Measurements from ENCODE around the gene FHIP1A. TPM values are rescaled to one million over a fixed set of nuclear protein-coding genes. Genes with fewer than 3 reads are reported as not detected.

The FHIP1A gene
- total and polyA plus RNA-seq, 2 of the 8 experiments (the other 6 are each of a cell fraction or from before 2014, with no cell fraction given): 17.9 to 75.2 TPM

DNA sequence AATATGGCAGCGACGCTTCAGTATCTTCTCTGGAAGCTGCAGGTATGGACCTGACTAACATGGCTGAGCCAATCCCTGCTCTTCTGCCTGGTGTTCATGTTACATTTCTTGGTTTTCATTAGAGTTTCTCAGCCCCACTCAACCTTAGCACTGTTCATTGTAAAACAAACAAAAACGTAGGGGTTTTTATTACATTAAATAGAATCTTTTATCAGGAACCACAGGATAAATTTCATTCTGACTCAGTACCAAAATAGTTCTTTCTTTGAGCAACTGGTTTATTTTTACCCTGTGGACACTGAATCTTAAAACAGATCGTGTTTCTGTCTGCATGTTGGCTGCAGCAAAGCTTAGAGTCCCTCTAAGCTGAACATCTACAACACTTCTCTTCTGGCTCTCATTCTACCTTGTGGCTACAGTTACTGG lies 27.1 kb downstream of the FHIP1A start (continued):
- no peak for TF ChIP-seq RNF2 (IDR thresholded peaks at IDR 0.05; ENCODE audit: borderline replicate concordance, low read depth, low read length, missing control alignments, poor library complexity, severe bottlenecking)
- TF ChIP-seq, protein P1, sequence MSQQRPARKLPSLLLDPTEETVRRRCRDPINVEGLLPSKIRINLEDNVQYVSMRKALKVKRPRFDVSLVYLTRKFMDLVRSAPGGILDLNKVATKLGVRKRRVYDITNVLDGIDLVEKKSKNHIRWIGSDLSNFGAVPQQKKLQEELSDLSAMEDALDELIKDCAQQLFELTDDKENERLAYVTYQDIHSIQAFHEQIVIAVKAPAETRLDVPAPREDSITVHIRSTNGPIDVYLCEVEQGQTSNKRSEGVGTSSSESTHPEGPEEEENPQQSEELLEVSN (IDR thresholded peaks at IDR 0.05): no peak

Data from H1 (cell line).